WI38 (cell line): ENCODE data around the gene ALKBH2.

Experiments used
- H3K4me3 ChIP-seq: 2 replicates; pipeline ENCODE4 v1.5.1; 2011; ENCODE audit warnings: low read depth, mild to moderate bottlenecking, control low read depth, low read length
- CTCF ChIP-seq: IDR thresholded peaks from 2 replicates; pipeline ENCODE4 v1.5.1; 2012; ENCODE audit warnings: low read depth, mild to moderate bottlenecking, control low read depth, low read length

ALKBH2 gene

GRCh38 chr12:109093022-109093918, at the start of gene ALKBH2:
Gene ALKBH2, minus strand, starts transcription at chr12:109093472. Its CDS starts 686 bp downstream, at chr12:109092786.
- TF ChIP-seq CTCF, result peak; percentile 91
- H3K4me3 ChIP-seq, result peak within 1 kb of the TSS; percentile 62

GRCh38 chr12:109140560-109140959, 47.3 kb upstream of the ALKBH2 start:
- TF ChIP-seq CTCF, result no peak
- H3K4me3 ChIP-seq, result no peak overlapping the region

GRCh38 chr12:109139791-109140190, 46.5 kb upstream of the ALKBH2 start:
- TF ChIP-seq CTCF, result no peak
- no peak overlapping the region for H3K4me3 ChIP-seq

- H3K4me3 ChIP-seq, result no peak overlapping the region
- TF ChIP-seq CTCF, result no peak
Measured at GRCh38 chr12:109139360-109139759, 46.1 kb upstream of the ALKBH2 start.

- H3K4me3 ChIP-seq, result no peak overlapping the region
- no peak for TF ChIP-seq CTCF
Measured at GRCh38 chr12:109137055-109137454, 43.8 kb upstream of the ALKBH2 start.

- peak; percentile 61 for TF ChIP-seq CTCF
- H3K4me3 ChIP-seq, result no peak overlapping the region
Measured at GRCh38 chr12:109134186-109134917, 41.1 kb upstream of the ALKBH2 start.
